ENCODE data around the gene EPN3. TPM values are rescaled to one million over a fixed set of nuclear protein-coding genes. Genes with fewer than 3 reads are reported as not detected.

The EPN3 gene
- total RNA-seq, 1 donor from 2014 or later = 1.5 TPM

DNA sequence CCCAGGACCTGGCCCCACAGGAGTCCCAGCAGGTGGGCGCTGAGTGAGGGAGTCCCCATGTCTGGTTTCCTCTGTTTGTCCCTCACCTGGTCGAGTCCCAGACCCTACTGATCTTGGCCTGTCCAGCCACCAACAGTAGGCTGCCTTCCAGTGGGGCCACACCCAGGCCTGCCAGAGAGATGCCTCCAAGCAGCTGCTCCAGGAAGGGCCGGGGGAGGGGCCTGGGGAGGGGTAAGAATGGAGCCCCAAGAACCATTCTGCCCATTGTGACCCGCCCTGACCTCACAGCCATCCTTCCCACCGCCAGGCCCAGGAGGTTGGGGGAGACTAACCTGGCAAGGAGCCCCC is 15.2 kb downstream of the EPN3 start:
- Histone ChIP-seq H3K36me3 (peaks cover 11% of the 10 kb centered on the region), H3K4me3 (peak overlapping the region; percentile 68), H3K27ac (peak overlapping the region; percentile 85), H3K27me3 (ENCODE audit: low read depth) (no peaks in the 10 kb centered on the region), H3K4me1 (peaks cover 27% of the 10 kb centered on the region), H3K9me3 (no peaks in the 10 kb centered on the region)
- no peak for ATAC-seq
- DNase-seq = no peak
- intact Hi-C loops (cut with DNase I) = no loop called here
- TF ChIP-seq, protein P1, sequence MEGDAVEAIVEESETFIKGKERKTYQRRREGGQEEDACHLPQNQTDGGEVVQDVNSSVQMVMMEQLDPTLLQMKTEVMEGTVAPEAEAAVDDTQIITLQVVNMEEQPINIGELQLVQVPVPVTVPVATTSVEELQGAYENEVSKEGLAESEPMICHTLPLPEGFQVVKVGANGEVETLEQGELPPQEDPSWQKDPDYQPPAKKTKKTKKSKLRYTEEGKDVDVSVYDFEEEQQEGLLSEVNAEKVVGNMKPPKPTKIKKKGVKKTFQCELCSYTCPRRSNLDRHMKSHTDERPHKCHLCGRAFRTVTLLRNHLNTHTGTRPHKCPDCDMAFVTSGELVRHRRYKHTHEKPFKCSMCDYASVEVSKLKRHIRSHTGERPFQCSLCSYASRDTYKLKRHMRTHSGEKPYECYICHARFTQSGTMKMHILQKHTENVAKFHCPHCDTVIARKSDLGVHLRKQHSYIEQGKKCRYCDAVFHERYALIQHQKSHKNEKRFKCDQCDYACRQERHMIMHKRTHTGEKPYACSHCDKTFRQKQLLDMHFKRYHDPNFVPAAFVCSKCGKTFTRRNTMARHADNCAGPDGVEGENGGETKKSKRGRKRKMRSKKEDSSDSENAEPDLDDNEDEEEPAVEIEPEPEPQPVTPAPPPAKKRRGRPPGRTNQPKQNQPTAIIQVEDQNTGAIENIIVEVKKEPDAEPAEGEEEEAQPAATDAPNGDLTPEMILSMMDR (IDR thresholded peaks at IDR 0.05) = no peak

DNA sequence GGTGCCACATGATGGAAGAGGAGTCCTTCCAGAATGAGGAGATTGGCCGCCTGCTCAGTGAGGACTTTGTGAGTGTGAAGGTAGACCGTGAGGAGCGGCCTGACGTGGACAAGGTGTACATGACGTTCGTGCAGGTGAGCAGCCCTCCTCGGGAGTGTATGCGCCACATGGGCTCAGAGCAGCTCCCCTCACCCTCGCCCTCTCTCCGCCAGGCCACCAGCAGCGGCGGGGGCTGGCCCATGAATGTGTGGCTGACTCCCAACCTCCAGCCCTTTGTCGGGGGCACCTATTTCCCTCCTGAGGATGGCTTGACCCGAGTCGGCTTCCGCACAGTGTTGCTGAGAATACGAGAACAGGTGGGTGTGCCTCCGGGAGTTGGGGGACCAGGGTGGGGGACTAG is 16.3 kb downstream of the EPN3 start:
- H3K4me1 ChIP-seq = peaks cover 18% of the 10 kb centered on the region
- no peak for DNase-seq
- H3K9me3 ChIP-seq = no peaks in the 10 kb centered on the region
- H3K36me3 ChIP-seq = peaks cover 11% of the 10 kb centered on the region
- ATAC-seq = no peak
- TF ChIP-seq, protein P1 (IDR thresholded peaks at IDR 0.05) = no peak
- intact Hi-C loops (cut with DNase I) = no loop called here
- no peak overlapping the region for H3K27ac ChIP-seq
- H3K27me3 ChIP-seq (ENCODE audit: low read depth) = no peaks in the 10 kb centered on the region
- no peak overlapping the region for H3K4me3 ChIP-seq

DNA sequence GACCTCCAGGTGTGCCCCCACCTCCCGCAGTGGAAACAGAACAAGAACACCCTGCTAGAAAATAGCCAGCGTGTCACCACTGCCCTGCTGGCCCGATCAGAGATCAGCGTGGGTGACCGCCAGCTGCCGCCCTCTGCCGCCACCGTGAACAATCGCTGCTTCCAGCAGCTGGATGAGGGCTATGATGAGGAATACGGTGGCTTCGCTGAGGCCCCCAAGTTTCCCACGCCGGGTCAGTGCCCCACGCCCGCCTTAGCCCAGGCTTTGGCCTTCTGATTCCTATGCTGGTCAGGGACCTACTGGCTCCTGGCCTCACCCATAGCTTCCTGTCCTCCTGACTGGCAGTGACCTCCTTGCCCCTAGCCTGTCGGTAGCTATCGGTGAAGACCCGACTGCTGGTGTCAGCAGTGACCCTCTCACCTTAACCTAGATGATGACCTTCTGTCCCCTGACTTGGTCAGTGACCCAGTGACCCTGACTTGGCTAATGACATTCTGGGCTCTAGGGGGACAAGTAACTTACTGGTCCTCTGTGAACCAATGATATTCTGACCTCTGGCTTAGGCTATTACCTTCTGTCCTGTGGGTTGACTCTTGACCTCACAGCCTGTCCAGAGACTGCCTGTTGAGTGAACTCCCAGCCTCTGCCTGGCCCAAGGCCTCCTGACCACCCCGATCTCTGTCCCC is 16.9 kb downstream of the EPN3 start:
- Histone ChIP-seq H3K36me3 (peaks cover 11% of the 10 kb centered on the region), H3K27ac (no peak overlapping the region), H3K9me3 (no peaks in the 10 kb centered on the region), H3K4me1 (peaks cover 18% of the 10 kb centered on the region), H3K4me3 (no peak overlapping the region), H3K27me3 (ENCODE audit: low read depth) (no peaks in the 10 kb centered on the region)
- DNase-seq (no peak), ATAC-seq (no peak)
- TF ChIP-seq, protein P1 (IDR thresholded peaks at IDR 0.05) = no peak
- intact Hi-C loops (cut with DNase I) = no loop called here

DNA sequence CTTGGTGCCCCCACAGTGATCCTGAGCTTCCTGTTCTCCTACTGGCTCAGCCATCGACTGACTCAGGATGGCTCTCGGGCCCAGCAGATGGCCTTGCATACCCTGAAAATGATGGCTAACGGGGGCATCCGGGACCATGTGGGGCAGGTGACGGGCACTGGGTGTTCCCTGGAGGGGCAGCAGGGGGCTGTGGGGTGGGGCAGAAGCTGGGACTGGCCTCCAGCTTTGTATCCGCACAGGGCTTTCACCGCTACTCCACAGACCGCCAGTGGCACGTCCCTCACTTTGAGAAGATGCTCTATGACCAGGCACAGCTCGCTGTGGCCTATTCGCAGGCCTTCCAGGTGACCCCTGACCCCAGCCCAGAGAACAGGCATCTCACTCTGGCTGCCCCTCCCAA is 17.4 kb downstream of the EPN3 start:
- intact Hi-C loops (cut with DNase I) = loop anchor here (10.0 kb wide), 1 partner anchor 145 kb away; no protein-coding TSS in a partner anchor
- Histone ChIP-seq H3K4me1 (peaks cover 18% of the 10 kb centered on the region), H3K36me3 (peaks cover 11% of the 10 kb centered on the region), H3K27ac (no peak overlapping the region), H3K27me3 (ENCODE audit: low read depth) (no peaks in the 10 kb centered on the region), H3K9me3 (no peaks in the 10 kb centered on the region), H3K4me3 (no peak overlapping the region)
- TF ChIP-seq, protein P1 (IDR thresholded peaks at IDR 0.05) = no peak
- no peak for DNase-seq
- no peak for ATAC-seq

DNA sequence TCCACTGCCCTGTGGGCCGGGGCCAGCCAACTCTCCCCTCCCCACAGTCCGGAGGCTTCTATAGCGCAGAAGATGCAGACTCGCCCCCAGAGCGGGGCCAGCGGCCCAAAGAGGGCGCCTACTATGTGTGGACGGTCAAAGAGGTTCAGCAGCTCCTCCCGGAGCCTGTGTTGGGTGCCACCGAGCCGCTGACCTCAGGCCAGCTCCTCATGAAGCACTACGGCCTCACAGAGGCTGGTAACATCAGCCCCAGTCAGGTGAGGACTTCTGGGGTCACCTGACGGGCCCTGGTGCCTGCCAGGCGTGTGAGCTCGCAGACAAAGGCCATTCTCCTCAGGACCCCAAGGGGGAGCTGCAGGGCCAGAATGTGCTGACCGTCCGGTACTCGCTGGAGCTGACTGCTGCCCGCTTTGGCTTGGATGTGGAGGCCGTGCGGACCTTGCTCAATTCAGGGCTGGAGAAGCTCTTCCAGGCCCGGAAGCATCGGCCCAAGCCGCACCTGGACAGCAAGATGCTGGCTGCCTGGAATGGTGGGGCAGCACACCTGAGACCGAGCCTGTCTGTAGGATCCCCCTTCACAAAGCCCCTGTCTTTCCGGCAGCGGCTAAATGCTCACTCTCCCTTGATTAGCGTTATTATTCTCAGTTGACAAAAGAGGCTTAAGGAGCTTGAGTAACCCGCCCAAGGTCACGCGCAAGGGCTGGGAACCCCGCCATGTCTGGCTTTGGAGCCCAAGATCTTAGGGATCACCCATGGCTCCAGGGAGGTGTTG is 18.3 kb downstream of the EPN3 start:
- peaks cover 18% of the 10 kb centered on the region for H3K4me1 ChIP-seq
- H3K36me3 ChIP-seq = peaks cover 18% of the 10 kb centered on the region
- H3K27me3 ChIP-seq (ENCODE audit: low read depth) = no peaks in the 10 kb centered on the region
- TF ChIP-seq, protein P1 (IDR thresholded peaks at IDR 0.05) = peak; percentile 85
- no peak overlapping the region for H3K27ac ChIP-seq
- no peak overlapping the region for H3K4me3 ChIP-seq
- peak; percentile 85 for DNase-seq
- peak; percentile 77 to 78 for ATAC-seq
- H3K9me3 ChIP-seq = no peaks in the 10 kb centered on the region
- intact Hi-C loops (cut with DNase I) = loop anchor here (10.0 kb wide), 1 partner anchor 144 kb away; no protein-coding TSS in a partner anchor

Measured in lower lobe of right lung (tissue), 2 donors.